ENCODE measurements around the gene PCBD2. TPM values are rescaled to one million over a fixed set of nuclear protein-coding genes. Genes with fewer than 3 reads are reported as not detected.

The PCBD2 gene
- total RNA-seq, 1 donor from 2014 or later = 26.3 TPM

DNA sequence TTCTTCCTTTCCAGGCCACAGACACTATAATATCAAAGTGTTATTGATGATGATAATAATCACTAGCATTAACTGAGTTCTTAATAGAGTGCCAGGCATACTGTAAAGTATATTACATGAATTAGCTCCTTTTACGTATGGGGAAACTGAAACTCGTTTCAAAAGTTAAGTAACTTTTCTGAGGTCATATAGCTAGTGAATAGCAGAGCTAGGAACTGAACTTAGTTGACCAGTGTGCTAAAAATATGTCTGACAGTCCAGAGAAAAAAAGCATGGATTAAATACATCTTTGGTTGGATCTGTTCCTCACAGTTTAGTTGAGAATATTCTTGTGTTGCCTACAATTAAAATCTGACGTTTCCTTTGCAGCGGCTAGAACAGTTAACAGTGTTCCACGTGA is 44.4 kb downstream of the PCBD2 start:
- Histone ChIP-seq H3K27ac (replicated peaks) (no peak overlapping the region), H3K9me3 (replicated peaks) (peaks cover 9% of the 10 kb centered on the region), H3K36me3 (peaks cover 5% of the 10 kb centered on the region), H3K4me3 (no peak overlapping the region), H3K4me1 (peaks cover 13% of the 10 kb centered on the region), H3K27me3 (ENCODE audit: low read depth) (no peaks in the 10 kb centered on the region)
- intact Hi-C loops (cut with micrococcal nuclease) = no loop called here
- TF ChIP-seq, protein P1, sequence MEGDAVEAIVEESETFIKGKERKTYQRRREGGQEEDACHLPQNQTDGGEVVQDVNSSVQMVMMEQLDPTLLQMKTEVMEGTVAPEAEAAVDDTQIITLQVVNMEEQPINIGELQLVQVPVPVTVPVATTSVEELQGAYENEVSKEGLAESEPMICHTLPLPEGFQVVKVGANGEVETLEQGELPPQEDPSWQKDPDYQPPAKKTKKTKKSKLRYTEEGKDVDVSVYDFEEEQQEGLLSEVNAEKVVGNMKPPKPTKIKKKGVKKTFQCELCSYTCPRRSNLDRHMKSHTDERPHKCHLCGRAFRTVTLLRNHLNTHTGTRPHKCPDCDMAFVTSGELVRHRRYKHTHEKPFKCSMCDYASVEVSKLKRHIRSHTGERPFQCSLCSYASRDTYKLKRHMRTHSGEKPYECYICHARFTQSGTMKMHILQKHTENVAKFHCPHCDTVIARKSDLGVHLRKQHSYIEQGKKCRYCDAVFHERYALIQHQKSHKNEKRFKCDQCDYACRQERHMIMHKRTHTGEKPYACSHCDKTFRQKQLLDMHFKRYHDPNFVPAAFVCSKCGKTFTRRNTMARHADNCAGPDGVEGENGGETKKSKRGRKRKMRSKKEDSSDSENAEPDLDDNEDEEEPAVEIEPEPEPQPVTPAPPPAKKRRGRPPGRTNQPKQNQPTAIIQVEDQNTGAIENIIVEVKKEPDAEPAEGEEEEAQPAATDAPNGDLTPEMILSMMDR (IDR thresholded peaks at IDR 0.05; ENCODE audit: borderline replicate concordance) = no peak
- no peak for DNase-seq

DNA sequence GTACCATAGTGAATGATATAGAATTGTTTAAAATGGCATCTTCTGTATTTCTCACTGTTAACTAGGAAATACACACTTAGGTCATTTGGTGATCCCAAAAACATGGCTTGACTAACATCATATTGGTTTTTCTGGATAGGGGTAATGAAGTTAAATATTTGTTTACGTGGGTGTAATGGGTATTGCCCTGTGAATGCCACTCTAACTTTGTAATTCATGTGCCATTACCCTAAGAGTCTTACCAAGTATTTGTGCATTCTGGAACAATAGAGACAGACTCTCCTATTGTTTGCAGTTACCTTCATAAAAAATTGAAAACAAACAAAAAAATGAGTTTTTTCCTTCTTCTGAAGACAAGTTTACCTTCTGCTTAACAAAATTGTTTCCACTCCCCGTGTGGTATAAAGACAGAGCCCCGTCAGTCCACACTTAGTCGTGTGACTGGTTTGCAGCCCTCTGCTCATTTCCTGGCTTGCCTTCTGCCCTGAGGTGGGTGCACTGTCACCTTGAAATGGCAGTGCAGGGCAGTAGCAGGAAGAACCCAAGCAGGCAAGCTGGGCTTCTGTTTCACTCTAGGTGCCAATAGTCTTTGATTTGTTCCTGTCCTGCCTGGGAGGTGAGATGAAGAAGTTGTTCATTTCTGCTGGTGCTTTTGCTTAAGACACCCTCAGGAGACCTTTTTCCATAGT is 53.1 kb downstream of the PCBD2 start:
- Histone ChIP-seq H3K36me3 (peaks cover 38% of the 10 kb centered on the region), H3K4me1 (no peaks in the 10 kb centered on the region), H3K27me3 (ENCODE audit: low read depth) (no peaks in the 10 kb centered on the region), H3K4me3 (no peak overlapping the region), H3K9me3 (replicated peaks) (peaks cover 19% of the 10 kb centered on the region), H3K27ac (replicated peaks) (no peak overlapping the region)
- intact Hi-C loops (cut with micrococcal nuclease) = no loop called here
- TF ChIP-seq, protein P1 (IDR thresholded peaks at IDR 0.05; ENCODE audit: borderline replicate concordance) = no peak
- no peak for DNase-seq

DNA sequence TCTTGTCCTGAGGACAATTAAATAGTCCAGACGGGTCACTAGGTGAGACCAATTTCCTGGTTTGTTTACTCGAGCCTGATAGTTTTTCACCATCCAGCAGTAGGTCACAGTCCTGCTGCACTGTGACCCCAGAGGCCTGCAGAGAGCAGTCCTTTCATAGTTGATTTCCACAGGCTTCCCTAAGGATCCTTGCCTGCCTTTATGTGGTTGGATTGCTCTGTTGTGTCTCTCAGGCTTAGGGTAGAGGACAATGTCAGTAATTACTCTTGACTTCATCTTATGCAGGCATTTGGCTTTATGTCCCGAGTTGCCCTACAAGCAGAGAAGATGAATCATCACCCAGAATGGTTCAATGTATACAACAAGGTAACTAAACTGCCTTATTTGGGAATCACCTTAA is 53.8 kb downstream of the PCBD2 start:
- Histone ChIP-seq H3K27me3 (ENCODE audit: low read depth) (no peaks in the 10 kb centered on the region), H3K36me3 (peaks cover 43% of the 10 kb centered on the region), H3K27ac (replicated peaks) (no peak overlapping the region), H3K9me3 (replicated peaks) (peaks cover 16% of the 10 kb centered on the region), H3K4me3 (no peak overlapping the region), H3K4me1 (no peaks in the 10 kb centered on the region)
- intact Hi-C loops (cut with micrococcal nuclease) = no loop called here
- TF ChIP-seq, protein P1 (IDR thresholded peaks at IDR 0.05; ENCODE audit: borderline replicate concordance) = no peak
- no peak for DNase-seq

DNA sequence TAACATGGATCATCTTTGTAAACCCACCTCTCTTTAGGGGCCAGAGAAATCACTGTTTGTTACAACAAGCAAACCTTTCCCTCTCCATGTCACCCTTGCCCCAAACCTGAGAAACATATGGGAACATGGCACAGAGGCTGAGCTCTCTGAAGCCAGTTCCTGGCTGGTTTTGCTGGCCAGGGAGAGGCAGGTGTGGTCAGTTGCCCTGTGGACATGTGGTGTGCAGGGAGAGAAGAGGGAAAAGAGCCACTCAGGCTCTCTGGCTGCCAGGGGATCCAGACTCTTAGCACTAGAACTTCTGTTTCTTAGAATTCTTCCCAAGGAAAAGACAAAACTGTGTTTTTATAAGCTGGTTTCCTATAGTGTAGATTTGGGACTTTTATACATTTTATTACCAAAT is 58.2 kb downstream of the PCBD2 start:
- intact Hi-C loops (cut with micrococcal nuclease) = no loop called here
- Histone ChIP-seq H3K9me3 (replicated peaks) (no peaks in the 10 kb centered on the region), H3K4me3 (no peak overlapping the region), H3K27me3 (ENCODE audit: low read depth) (no peaks in the 10 kb centered on the region), H3K36me3 (peaks cover 40% of the 10 kb centered on the region), H3K4me1 (no peaks in the 10 kb centered on the region), H3K27ac (replicated peaks) (no peak overlapping the region)
- TF ChIP-seq, protein P1 (IDR thresholded peaks at IDR 0.05; ENCODE audit: borderline replicate concordance) = no peak
- DNase-seq = no peak

DNA sequence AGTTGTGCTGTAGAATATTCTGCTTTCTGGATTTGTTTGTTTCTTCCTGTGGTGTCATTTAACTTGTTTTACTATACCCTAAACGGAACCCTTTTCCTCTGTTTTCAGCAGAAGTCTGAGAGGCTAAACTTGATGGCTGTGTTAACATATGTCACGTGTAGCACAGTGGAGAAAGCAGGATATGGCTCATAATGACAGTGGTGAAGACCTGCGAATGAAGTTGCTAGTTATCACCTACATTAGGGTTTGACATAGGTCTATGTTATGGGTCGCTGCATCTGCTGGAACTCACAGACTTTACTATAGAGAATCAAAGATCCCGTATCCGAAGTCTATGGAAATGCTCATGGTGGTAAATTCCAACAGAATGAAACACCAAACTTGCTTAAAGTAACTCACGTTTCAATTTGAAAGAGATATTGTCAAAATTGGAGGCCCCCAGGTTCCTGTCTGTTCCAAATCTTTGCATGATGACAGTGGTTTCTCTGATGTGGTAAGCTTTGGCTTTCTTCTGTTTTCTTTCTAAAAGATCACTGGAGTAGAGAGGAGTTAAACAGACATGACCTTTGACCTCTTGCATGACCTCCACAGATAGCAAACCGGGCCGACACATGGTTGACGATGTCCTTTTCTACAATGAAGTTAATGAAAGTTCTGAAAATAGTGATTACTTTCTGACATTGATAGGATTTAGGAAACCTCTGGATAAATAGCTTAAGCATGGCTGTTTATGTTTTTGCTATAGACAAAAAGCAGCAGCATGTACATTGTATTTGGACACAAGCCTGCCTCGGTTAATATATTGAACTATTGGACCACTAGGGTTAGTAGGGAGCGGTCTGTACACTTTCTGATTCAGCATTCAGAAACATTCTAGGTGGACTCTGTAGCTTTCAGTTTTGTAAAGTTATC is 59.7 kb downstream of the PCBD2 start:
- TF ChIP-seq, protein P1 (IDR thresholded peaks at IDR 0.05; ENCODE audit: borderline replicate concordance) = no peak
- no peaks in the 10 kb centered on the region for H3K9me3 ChIP-seq (replicated peaks)
- no peaks in the 10 kb centered on the region for H3K27me3 ChIP-seq (ENCODE audit: low read depth)
- no peak overlapping the region for H3K4me3 ChIP-seq
- peaks cover 41% of the 10 kb centered on the region for H3K36me3 ChIP-seq
- DNase-seq = no peak
- intact Hi-C loops (cut with micrococcal nuclease) = no loop called here
- no peaks in the 10 kb centered on the region for H3K4me1 ChIP-seq
- no peak overlapping the region for H3K27ac ChIP-seq (replicated peaks)

Measured in left ventricle myocardium inferior (tissue), 1 donor.